GM12872 (cell line): ENCODE results near the gene MITF.

Source experiments
- CTCF ChIP-seq: IDR thresholded peaks from 3 replicates; pipeline ENCODE4 v1.5.1; 2011; ENCODE audit warnings: low read depth, mild to moderate bottlenecking, low read length, moderate library complexity; ENCODE audit not compliant: insufficient read depth

MITF gene

GRCh38 chr3:69890084-69890483 lies 150.8 kb downstream of the MITF start:
- no peak for TF ChIP-seq CTCF

GRCh38 chr3:69890691-69891090 lies 151.4 kb downstream of the MITF start:
- no peak for TF ChIP-seq CTCF

- no peak for TF ChIP-seq CTCF
These were observed 153.4 kb downstream of the MITF start for GRCh38 chr3:69892706-69893105.

- no peak for TF ChIP-seq CTCF
These were observed 154.0 kb downstream of the MITF start for GRCh38 chr3:69893274-69893673.

- TF ChIP-seq CTCF, result no peak
These were observed 156.8 kb downstream of the MITF start for GRCh38 chr3:69896095-69896494.

GRCh38 chr3:69900331-69900730 lies 161.1 kb downstream of the MITF start:
- TF ChIP-seq CTCF, result no peak

- TF ChIP-seq CTCF, result no peak
These were observed 162.5 kb downstream of the MITF start for GRCh38 chr3:69901802-69902201.

- no peak for TF ChIP-seq CTCF
These were observed 163.1 kb downstream of the MITF start for GRCh38 chr3:69902386-69902785.
